KBM-7 (cell line): ENCODE data around the gene PRKRA.

Experiments used
- DNase-seq: peaks from one replicate; pipeline ENCODE4 v3.0.0-alpha.2; 2015
- in situ Hi-C: fragments of 300-500 bp; cut with MboI; formaldehyde crosslinking; loops from 2 replicates; pipeline ENCODE4 v1.14.3; 2020; ENCODE audit warnings: low sequenced_read_pairs, low pct_unique_long_range_greater_than_20kb, mixed read lengths

PRKRA gene

GRCh38 chr2:178450774-178451525 lies at the start of gene PRKRA, which contains the start of gene PJVK:
Gene PRKRA (minus strand): TSS chr2:178451175. CDS start chr2:178451030, 145 bp downstream.
Gene PJVK (plus strand): TSS chr2:178451378. CDS start chr2:178453410, 2,032 bp downstream.
- in situ Hi-C loops = no loop called here
- DNase-seq = peak; percentile 96

- in situ Hi-C loops = no loop called here
- no peak for DNase-seq
Measured at GRCh38 chr2:178499640-178500039, 48.7 kb upstream of the PRKRA start.

- DNase-seq = no peak
- in situ Hi-C loops = no loop called here
Measured at GRCh38 chr2:178498137-178498536, 47.2 kb upstream of the PRKRA start.

- DNase-seq = no peak
- in situ Hi-C loops = no loop called here
Measured at GRCh38 chr2:178496049-178496448, 45.1 kb upstream of the PRKRA start.

- DNase-seq = no peak
- in situ Hi-C loops = no loop called here
Measured at GRCh38 chr2:178491612-178492011, 40.6 kb upstream of the PRKRA start.

DNA sequence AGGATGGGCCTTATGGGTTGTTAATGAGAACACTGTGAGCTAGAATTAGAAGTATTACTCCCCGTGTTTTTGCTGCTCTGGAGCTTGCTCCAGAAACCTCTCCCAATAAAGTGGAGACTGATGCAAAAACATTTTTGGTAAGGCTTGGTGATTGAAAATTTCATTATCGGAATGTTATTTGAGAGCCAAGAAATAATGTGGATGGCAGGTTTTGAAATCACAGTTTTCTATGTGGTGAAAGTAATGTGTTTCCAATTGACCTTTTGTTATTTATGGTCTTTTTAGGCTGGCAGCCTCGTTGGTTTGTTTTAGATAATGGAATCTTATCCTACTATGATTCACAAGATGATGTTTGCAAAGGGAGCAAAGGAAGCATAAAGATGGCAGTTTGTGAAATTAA lies 34.4 kb upstream of the PRKRA start:
- in situ Hi-C loops = no loop called here
- DNase-seq = no peak

DNA sequence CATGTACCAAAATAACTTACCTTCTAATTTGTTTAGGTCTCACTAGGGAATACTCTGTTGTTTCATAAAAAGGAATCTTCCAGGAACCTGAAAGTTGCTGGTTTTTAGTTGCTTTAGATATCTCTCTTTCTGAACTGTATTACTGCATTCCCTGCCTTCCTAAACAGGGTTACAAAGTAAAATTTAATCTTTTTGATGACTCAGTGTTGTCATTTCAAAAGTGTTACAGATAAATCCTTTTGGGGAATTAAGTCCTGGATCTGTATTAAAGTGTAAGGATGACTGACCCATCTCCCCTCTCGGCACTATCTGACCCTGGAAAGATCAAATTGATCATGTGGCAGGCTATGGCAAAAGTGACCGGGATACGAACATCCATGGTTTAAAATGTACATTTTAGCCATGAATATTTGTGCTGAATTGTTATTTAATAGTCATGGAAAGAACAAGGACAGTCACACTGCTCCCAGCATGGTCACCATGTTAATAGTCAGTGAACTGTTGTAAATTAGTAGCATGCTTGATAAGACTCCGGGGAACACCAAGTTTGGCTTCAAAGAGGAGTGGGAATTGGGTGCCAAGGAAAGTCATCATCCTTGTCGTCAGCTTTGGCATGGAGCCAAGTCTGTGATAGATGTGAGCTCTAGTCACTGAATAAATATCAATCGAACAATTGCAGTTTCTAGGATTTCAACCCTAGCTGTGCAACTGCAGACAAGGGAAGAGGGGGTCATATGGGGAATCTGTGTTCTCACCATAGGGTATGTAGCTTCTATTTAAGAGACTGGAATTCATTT lies 33.5 kb upstream of the PRKRA start:
- DNase-seq = no peak
- in situ Hi-C loops = no loop called here

DNA sequence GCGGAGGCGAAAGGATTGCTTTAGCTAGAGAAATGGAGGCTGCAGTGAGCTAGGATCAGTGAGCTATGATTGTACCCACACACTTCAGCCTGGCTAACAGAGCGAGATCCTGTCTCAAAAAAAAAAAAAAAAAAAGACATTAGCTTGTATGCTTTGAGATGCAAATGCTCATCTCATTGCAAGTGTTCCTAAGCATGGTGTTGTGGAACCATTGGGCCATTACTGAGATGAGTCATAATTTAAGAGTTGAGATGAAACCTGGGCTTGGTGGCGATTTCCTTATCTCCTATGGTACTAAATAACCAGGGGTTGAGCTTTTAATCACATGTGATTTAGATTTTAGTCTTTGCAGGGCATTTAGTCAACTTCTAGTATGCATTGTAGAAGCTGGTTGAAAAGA lies 31.5 kb upstream of the PRKRA start:
- in situ Hi-C loops = no loop called here
- DNase-seq = no peak

DNA sequence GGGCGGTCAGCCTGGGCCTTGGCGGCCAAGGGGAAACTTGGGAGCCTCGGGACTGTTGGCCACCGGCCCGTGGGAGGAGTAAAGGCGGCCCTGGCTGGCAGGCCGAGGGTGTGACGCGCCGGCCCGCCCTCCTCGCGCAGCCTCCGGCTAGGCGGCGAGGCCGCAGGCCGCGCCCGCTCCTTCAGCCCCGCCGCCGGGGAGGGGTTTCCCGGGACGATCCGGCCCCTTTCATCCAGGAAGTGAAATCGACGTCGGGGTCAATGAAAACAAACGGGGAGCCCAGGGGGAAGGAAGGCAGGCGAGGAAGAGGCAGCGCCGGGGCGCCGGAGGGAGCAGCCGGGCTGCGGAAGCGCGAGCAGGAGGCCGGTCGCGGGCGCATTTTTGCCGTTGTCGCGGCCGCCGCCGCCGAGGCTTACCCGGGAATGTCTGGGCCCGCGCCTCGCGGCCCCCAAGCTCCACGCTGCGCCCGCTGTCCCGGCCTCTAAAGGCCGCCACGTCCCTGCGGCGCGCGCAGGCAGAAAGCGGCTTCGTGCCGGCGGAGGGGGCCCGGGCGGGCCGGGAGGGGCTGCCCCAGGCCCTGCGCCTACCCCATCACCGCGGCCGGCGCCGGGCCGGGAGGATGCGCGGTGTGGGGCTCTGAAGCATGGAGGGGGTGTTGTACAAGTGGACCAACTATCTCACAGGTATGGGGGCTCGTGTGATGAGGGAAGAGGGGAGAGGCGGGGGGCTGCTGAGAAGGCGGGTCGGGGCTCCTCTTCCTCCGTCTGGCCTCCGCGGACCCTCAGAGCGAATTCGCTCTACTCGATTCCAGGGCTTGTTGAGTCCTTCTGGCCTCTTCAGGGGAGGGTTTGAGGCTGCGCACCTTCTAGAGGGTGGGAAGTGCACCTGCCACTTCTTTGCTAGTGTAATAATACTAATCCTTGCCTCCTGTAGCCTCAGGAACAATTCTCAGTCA lies 29.5 kb upstream of the PRKRA start, which contains the start of gene PLEKHA3:
Gene PLEKHA3, plus strand, starts transcription at position 231 of the 955 bp plus-strand sequence. Its CDS starts 413 bp downstream, at position 644.
- peak; percentile 93 for DNase-seq
- in situ Hi-C loops = no loop called here

DNA sequence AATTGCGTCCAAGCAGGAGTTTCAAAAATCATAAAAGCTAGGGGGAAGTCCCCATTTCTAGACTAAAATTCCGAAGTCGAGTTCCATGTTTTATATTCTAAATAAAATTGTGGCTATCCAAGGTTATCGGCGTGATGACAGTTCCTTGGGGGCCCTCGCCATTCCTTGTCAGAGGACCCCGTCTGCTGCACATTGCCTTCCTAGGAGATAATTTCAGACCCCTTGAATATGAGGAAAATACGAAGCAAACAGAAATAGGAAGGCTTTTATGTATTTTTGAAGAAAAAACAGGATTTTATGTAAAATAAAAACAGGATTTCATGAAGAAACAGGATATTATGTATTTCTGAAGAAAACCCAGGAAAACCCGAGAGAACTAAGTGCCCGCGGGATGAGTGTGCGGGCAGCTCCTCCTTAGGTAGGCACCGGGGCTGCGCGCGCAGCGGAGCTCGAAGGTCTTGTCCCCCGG lies 28.8 kb upstream of the PRKRA start:
- no peak for DNase-seq
- in situ Hi-C loops = no loop called here

- no peak for DNase-seq
- in situ Hi-C loops = no loop called here
Measured at GRCh38 chr2:178479275-178479616, 28.3 kb upstream of the PRKRA start.

DNA sequence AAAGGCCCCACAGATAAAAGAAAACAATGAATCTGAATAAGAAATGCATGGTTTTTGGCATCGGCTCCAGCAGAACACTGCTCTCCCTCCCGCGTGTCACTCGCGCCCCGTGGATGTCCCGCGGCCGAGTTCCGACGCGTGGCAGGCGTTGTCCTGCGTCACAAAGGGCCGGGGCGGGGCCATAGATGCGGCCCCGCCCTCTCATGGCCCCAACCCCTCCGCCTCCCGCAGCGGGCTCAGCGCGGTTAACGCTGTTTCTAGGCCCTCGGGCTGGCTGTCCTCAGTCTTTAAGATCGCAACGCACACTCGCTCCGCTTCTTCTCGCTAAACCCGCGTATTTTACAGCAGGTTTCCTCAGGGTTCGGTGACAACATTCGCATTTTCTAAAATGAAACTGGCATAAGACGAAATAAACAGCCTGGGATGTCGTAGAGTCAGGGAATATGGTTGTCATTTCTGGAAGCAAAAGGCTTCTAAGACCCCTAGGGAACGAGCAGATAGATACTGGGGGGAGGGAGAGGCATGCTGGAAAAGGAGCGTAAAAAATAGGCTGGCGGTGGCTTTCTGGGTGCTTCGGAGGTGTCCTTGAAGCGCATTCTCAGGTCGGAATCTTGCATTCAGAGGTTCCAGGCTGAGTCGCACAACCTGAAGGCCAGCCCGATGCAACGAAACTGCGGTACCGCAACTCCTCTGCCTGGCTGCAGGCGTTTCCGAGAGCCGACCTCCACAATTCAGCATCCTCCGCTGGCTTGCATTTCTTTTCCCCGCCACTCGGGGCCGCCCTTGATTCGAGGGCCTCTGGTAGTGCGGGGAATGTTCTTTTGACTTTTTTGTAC lies 27.7 kb upstream of the PRKRA start, which contains the start of gene FKBP7:
Gene FKBP7, minus strand, starts transcription at position 162 of the 836 bp plus-strand sequence. Its CDS starts 101 bp downstream, at position 61.
- peak; percentile 86 for DNase-seq
- in situ Hi-C loops = no loop called here

GRCh38 chr2:178478130-178478438 lies 27.1 kb upstream of the PRKRA start:
- DNase-seq = no peak
- in situ Hi-C loops = no loop called here

GRCh38 chr2:178477443-178478129 lies 26.6 kb upstream of the PRKRA start:
- in situ Hi-C loops = no loop called here
- DNase-seq = no peak

DNA sequence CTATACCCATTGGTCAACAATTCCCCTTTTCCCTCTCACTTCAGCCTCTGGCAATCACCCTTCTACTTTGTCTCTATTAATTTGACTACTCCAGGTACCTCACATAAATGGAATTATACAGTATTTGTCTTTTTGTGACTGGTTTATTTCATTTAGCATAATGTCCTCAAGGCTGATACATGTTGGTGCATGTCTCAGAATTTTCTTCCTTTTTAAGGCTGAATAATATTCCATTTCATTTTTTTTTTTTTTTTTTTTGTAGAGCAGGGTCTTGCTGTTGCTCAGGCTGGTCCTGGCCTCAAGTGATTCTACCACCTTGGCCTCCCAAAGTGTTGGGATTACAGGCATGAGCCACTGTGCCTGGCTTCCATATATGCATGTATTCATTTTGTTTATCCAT lies 25.5 kb upstream of the PRKRA start:
- DNase-seq = no peak
- in situ Hi-C loops = no loop called here

DNA sequence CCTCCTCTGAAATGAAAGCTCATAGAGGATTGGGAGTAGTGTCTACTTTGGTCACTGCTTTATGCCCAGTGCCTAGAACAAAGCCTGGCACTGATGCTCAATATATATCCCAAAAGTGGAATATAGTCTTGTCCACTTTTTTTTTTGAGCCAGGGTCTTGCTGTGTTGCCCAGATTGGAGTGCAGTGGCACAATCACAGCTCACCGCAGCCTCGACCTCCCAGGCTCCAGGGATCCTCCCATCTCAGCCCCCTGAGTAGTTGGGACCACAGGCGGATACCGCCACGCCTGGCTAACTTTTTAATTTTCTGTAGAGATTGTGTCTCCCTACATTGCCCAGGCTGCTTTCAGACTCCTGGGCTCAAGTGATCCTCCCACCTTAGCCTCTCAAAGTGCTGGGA lies 23.6 kb upstream of the PRKRA start:
- in situ Hi-C loops = no loop called here
- no peak for DNase-seq

DNA sequence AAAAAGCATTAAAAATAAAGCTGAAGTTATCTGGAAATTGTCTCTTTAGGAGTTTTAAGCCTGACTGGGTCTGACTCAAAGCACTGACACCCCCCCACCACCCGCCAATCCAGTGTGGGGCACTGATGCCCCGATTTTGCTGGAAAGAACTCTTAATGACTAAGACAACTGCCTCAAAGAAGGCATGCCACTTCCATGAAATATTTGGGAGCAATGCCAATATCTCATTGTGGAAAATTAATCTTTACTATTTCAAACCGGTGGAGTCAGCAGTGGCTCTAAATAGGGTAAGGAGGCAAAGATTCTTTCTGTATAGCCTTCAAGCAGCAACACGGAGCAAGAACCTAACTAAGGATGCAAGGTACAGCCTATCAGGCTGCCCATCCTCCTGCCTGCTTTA lies 23.0 kb upstream of the PRKRA start:
- in situ Hi-C loops = no loop called here
- no peak for DNase-seq

GRCh38 chr2:178473373-178473772 lies 22.4 kb upstream of the PRKRA start:
- in situ Hi-C loops = no loop called here
- no peak for DNase-seq
